Measurements from ENCODE around the gene CDK4.

The CDK4 gene

DNA sequence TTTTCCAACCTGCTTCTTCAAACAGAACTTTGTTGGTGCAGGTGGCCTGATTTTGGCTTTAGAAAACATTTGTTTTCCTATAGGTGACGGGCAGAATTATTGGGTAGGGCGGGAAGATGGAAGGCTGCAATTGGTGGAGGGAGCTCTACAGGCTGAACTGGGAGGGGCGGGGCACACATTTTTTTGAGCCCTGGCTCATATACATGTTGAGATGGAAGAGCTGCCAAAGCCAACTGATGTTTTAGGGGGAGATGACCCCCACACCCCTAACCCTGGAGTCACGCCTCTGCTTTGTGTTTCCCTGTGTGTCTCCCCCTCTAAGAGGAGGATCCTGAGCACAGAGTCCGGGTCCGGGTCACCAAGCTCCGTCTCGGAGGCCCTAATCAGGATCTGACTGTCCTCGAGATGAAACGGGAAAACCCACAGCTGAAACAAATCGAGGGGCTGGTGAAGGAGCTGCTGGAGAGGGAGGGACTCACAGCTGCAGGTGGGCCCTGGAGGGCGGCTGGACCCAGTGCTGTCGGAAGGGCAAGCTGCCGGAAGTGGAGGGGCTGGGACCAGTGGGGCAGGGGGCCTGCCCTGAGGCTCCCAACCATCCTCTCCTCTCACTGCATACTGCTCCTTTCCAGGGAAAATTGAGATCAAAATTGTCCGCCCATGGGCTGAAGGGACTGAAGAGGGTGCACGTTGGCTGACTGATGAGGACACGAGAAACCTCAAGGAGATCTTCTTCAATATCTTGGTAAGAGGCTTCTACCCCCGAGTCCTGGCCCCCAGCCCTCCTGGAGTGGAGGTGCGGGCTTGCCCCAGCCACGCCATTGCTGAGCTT is 32.1 kb downstream of the CDK4 start:
- H3K27ac ChIP-seq: no peak overlapping the region
- no peak for DNase-seq (ENCODE audit: low spot score)
- ChIA-PET CTCF (interaction anchor here (0.6 kb wide), 1 partner anchor 116 kb away, joined by 4 read pairs; no protein-coding TSS in a partner anchor), POLR2A (ENCODE audit: low non-redundant PET) (interaction anchor here (0.5 kb wide), 1 partner anchor 62 kb away, joined by 4 read pairs; the partner anchor contains the start of gene TSFM)
- TF ChIP-seq, protein P1, sequence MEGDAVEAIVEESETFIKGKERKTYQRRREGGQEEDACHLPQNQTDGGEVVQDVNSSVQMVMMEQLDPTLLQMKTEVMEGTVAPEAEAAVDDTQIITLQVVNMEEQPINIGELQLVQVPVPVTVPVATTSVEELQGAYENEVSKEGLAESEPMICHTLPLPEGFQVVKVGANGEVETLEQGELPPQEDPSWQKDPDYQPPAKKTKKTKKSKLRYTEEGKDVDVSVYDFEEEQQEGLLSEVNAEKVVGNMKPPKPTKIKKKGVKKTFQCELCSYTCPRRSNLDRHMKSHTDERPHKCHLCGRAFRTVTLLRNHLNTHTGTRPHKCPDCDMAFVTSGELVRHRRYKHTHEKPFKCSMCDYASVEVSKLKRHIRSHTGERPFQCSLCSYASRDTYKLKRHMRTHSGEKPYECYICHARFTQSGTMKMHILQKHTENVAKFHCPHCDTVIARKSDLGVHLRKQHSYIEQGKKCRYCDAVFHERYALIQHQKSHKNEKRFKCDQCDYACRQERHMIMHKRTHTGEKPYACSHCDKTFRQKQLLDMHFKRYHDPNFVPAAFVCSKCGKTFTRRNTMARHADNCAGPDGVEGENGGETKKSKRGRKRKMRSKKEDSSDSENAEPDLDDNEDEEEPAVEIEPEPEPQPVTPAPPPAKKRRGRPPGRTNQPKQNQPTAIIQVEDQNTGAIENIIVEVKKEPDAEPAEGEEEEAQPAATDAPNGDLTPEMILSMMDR (conservative IDR thresholded peaks at IDR 0.05; ENCODE audit: low read depth): no peak

DNA sequence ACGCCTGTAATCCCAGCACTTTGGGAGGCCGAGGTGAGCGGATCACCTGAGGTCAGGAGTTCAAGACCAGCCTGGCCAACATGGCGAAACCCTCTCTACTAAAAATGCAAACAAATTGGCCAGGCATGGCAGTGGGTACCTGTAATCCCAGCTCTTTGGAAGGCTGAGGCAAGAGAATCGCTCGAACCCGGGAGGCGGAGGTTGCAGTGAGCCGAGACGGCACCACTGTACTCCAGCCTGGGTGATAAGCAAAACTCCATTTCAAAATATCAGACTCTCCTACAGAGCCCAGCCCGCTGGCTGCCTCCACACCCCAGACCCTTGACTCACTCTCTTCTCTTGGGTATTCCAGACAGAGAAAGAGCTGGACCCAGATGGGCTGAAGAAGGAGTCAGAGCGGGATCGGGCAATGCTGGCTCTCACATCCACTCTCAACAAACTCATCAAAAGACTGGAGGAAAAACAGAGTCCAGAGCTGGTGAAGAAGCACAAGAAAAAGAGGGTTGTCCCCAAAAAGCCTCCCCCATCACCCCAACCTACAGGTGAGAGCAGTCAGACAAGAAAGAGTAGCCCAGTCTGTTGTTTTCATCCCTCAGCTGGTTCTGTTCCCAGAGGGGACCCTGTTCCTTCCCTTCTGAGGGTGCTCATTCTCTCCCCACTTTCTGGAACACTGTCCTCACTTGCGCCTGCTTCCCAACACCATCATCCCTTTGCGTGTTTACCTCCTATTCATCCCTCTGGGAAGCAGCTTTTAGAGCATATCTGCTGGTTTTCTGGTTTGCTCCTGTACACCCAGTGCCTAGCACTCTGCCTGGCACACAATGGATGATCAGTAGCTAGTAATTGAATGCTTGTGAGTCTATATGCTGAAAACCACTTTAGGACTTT is 33.2 kb downstream of the CDK4 start:
- CTCF ChIA-PET: interaction anchor here (0.6 kb wide), 1 partner anchor 21 kb away, joined by 3 read pairs; no protein-coding TSS in a partner anchor
- H3K27ac ChIP-seq: no peak overlapping the region
- DNase-seq (ENCODE audit: low spot score): no peak
- TF ChIP-seq, protein P1 (conservative IDR thresholded peaks at IDR 0.05; ENCODE audit: low read depth): no peak
- POLR2A ChIA-PET (ENCODE audit: low non-redundant PET): interaction anchor here (0.5 kb wide), 1 partner anchor 64 kb away, joined by 4 read pairs; the partner anchor contains the start of gene TSFM

- H3K27ac ChIP-seq: no peak overlapping the region
- POLR2A ChIA-PET (ENCODE audit: low non-redundant PET): no interaction called here
- CTCF ChIA-PET: interaction anchor here (0.6 kb wide), 1 partner anchor 22 kb away, joined by 3 read pairs; no protein-coding TSS in a partner anchor
- DNase-seq (ENCODE audit: low spot score): no peak
- TF ChIP-seq, protein P1 (conservative IDR thresholded peaks at IDR 0.05; ENCODE audit: low read depth): no peak
Observed at GRCh38 chr12:57717846-57718640, 34.1 kb downstream of the CDK4 start.

- H3K27ac ChIP-seq: no peak overlapping the region
- CTCF ChIA-PET: interaction anchor here (0.9 kb wide), 1 partner anchor 258 kb away, joined by 3 read pairs; the partner anchor contains the start of gene GLI1
- DNase-seq (ENCODE audit: low spot score): no peak
- POLR2A ChIA-PET (ENCODE audit: low non-redundant PET): no interaction called here
- TF ChIP-seq, protein P1 (conservative IDR thresholded peaks at IDR 0.05; ENCODE audit: low read depth): no peak
Observed at GRCh38 chr12:57717131-57717530, 35.0 kb downstream of the CDK4 start.

DNA sequence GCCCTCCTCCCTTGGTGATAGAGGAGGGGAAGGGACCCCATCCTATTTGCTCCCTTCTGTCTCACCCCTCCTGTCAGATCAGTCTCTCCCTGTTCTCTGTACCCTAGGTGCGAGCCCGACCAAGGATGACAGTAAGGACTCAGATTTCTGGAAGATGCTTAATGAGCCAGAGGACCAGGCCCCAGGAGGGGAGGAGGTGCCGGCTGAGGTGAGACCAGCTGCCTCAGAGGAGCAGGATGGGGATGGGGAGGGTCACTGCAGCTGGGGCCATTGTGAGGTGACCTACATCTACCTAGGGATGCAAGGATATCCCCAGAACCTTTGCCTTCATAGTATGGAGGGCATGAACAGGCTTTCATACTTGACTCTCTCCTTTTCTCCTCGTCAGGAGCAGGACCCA is 35.8 kb downstream of the CDK4 start:
- no peak for DNase-seq (ENCODE audit: low spot score)
- no peak overlapping the region for H3K27ac ChIP-seq
- TF ChIP-seq, protein P1 (conservative IDR thresholded peaks at IDR 0.05; ENCODE audit: low read depth): no peak
- ChIA-PET CTCF (interaction anchor here (0.7 to 0.9 kb wide), 2 partner anchors 11 to 257 kb away, joined by 3 read pairs; partner anchors contain the start of gene GLI1), POLR2A (ENCODE audit: low non-redundant PET) (no interaction called here)
